Endothelial cell of umbilical vein (primary cell): ENCODE data around the gene TOP3B.

Experiments used
- CTCF ChIP-seq, 2 donors: IDR thresholded peaks; 1 replicate in 1 of 2; 2 replicates in 1 of 2; pipeline ENCODE4 v1.5.1; 2011; ENCODE audit warnings: low read length in 2 of 2, mild to moderate bottlenecking in 2 of 2, moderate library complexity in 2 of 2, control low read depth in 1 of 2, inconsistent platforms in 1 of 2, low read depth in 1 of 2; ENCODE audit not compliant: insufficient read depth in 1 of 2; ENCODE audit errors: extremely low read depth in 1 of 2
- EZH2 ChIP-seq: IDR thresholded peaks from 2 replicates; pipeline ENCODE4 v1.6.1; 2012; ENCODE audit warnings: borderline replicate concordance, low read depth, mild to moderate bottlenecking, moderate library complexity, low read length, inconsistent platforms; ENCODE audit not compliant: severe bottlenecking
- JUN ChIP-seq: IDR thresholded peaks from 2 replicates; pipeline ENCODE4 v1.6.1; 2011; ENCODE audit warnings: borderline replicate concordance, low read depth; ENCODE audit not compliant: insufficient read length, insufficient read depth
- MAX ChIP-seq: IDR thresholded peaks from 2 replicates; pipeline ENCODE4 v1.6.1; 2011; ENCODE audit not compliant: insufficient read depth, insufficient read length
- POLR2A ChIP-seq: IDR thresholded peaks from 2 replicates; pipeline ENCODE4 v1.6.1; 2012; ENCODE audit warnings: low read depth, mild to moderate bottlenecking, control low read depth, low read length
- POLR2AphosphoS5 ChIP-seq: IDR thresholded peaks from 2 replicates; pipeline ENCODE4 v1.6.1; 2012; ENCODE audit warnings: low read depth, mild to moderate bottlenecking, control low read depth, low read length, moderate library complexity; ENCODE audit not compliant: insufficient read depth

DNA sequence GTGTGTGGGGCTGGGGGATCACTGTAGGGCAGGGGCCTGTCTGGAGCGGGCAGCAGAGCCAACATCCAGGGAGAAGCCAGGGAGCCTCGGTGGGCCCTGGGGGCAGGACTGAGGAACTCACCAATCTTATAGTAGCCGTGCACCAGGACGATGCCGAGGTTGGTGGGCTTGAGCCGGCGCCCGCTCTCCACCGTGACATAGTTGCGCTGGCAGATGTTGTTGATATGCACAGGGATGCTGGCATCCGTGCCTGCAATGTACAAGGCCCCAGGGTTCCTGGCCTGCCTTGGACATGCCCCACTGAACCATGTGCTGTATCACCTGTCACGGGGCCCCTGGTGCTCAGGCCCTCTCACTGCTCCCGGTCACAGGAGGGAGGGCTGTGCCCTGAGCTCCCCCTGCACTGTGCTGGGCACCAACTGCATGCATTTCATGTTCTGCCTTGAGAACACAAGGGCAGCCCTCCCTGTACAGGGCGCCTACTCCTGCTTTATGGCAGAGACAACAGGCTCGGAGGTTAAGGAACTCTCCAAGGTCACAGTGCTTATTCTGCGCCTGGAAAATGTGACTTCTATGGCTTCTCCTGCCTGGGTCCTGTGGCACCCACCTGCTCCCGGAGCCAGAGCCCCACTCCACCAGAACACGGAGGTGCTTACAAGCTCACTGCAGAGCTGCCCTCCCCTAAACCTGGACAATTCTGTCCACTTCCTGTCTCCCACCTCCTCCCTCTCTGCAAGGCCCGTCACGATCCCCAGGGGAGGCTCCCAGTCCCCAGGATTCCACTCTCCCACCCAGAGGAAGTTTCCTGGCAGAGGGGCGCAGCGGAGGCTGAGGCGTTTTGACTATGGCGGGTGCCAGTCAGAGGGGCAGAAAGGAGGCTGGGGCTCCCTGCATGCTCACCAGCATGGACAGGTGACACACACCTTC is 22.1 kb downstream of the TOP3B start:
- TF ChIP-seq CTCF (IDR thresholded peaks at IDR 0.05; ENCODE audit: extremely low read depth in 1 of 2, insufficient read depth in 1 of 2, low read depth in 1 of 2, low read length in 2 of 2), result no peak
- no peak for TF ChIP-seq POLR2AphosphoS5
- no peak for TF ChIP-seq EZH2
- no peak for TF ChIP-seq POLR2A
- no peak for TF ChIP-seq MAX
- no peak for TF ChIP-seq JUN
